HL-60 (cell line): Measurements from ENCODE around the gene ANKRD31.
"Not testable (repeated sequence)": the region's sequence is repeated elsewhere in the genome, so short reads cannot be mapped to it uniquely, and the experiment has no call there.

Experiments used
- DNase-seq, 2 experiments: peaks; one replicate each; pipeline ENCODE4 v3.0.0-alpha.2; 2010 to 2020; ENCODE audit warnings: low read depth in 1 of 2, low spot score in 1 of 2
- H3K27ac ChIP-seq: fragments of 250-450 bp; sonication (Bioruptor Pico); replicated peaks from 2 replicates; pipeline ENCODE4 v1.5.1; 2020; ENCODE audit warnings: mild to moderate bottlenecking, moderate library complexity
- H3K27me3 ChIP-seq: fragments of 250-450 bp; sonication (Bioruptor Pico); 2 replicates; pipeline ENCODE4 v1.5.1; 2021; ENCODE audit warnings: mild to moderate bottlenecking, moderate library complexity; ENCODE audit not compliant: insufficient read depth, poor library complexity, severe bottlenecking
- H3K4me3 ChIP-seq: replicated peaks from 2 replicates; pipeline ENCODE4 v1.5.1; 2011; ENCODE audit warnings: mild to moderate bottlenecking, control low read depth, low read length; ENCODE audit not compliant: insufficient read depth
- GABPA ChIP-seq: IDR thresholded peaks from 2 replicates; pipeline ENCODE4 v1.6.1; 2012; ENCODE audit warnings: low read depth
- POLR2AphosphoS5 ChIP-seq: IDR thresholded peaks from 2 replicates; pipeline ENCODE4 v1.6.1; 2012; ENCODE audit warnings: low read depth
- SPI1 ChIP-seq: IDR thresholded peaks from 2 replicates; pipeline ENCODE4 v1.6.1; 2012; ENCODE audit warnings: low read depth, mild to moderate bottlenecking, borderline replicate concordance
- TF ChIP-seq, protein P1 (sequence below): IDR thresholded peaks from one replicate; pipeline ENCODE4 v1.5.1; 2011; ENCODE audit warnings: low read length, control low read depth, inconsistent platforms; ENCODE audit not compliant: insufficient read depth
- TF ChIP-seq, protein P2 (sequence below): IDR thresholded peaks from 2 replicates; pipeline ENCODE4 v1.6.1; 2012; ENCODE audit warnings: low read depth; ENCODE audit not compliant: insufficient replicate concordance

ANKRD31 gene

DNA sequence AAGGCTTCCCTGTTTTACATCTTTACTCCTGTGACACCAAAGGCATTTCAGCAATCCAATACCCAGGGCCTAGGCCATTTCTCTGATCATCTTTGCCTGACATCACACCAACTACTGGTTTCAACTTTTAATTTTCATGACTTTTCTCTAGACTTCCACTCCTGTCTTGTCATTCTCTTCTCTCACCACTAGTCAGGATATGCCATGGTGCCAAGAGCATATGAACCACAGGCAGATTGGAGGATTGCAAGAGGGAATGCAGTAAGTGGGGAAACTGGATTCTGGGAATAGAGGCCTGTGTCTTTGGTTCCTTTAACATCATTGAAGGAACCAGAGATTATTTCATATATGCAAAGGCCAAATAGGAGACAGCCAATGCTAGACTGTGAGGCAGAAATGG, 69.3 kb downstream of the ANKRD31 start:
- TF ChIP-seq SPI1 (no peak), GABPA (no peak), POLR2AphosphoS5 (no peak)
- TF ChIP-seq, protein P1, sequence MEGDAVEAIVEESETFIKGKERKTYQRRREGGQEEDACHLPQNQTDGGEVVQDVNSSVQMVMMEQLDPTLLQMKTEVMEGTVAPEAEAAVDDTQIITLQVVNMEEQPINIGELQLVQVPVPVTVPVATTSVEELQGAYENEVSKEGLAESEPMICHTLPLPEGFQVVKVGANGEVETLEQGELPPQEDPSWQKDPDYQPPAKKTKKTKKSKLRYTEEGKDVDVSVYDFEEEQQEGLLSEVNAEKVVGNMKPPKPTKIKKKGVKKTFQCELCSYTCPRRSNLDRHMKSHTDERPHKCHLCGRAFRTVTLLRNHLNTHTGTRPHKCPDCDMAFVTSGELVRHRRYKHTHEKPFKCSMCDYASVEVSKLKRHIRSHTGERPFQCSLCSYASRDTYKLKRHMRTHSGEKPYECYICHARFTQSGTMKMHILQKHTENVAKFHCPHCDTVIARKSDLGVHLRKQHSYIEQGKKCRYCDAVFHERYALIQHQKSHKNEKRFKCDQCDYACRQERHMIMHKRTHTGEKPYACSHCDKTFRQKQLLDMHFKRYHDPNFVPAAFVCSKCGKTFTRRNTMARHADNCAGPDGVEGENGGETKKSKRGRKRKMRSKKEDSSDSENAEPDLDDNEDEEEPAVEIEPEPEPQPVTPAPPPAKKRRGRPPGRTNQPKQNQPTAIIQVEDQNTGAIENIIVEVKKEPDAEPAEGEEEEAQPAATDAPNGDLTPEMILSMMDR, result no peak
- TF ChIP-seq, protein P2, sequence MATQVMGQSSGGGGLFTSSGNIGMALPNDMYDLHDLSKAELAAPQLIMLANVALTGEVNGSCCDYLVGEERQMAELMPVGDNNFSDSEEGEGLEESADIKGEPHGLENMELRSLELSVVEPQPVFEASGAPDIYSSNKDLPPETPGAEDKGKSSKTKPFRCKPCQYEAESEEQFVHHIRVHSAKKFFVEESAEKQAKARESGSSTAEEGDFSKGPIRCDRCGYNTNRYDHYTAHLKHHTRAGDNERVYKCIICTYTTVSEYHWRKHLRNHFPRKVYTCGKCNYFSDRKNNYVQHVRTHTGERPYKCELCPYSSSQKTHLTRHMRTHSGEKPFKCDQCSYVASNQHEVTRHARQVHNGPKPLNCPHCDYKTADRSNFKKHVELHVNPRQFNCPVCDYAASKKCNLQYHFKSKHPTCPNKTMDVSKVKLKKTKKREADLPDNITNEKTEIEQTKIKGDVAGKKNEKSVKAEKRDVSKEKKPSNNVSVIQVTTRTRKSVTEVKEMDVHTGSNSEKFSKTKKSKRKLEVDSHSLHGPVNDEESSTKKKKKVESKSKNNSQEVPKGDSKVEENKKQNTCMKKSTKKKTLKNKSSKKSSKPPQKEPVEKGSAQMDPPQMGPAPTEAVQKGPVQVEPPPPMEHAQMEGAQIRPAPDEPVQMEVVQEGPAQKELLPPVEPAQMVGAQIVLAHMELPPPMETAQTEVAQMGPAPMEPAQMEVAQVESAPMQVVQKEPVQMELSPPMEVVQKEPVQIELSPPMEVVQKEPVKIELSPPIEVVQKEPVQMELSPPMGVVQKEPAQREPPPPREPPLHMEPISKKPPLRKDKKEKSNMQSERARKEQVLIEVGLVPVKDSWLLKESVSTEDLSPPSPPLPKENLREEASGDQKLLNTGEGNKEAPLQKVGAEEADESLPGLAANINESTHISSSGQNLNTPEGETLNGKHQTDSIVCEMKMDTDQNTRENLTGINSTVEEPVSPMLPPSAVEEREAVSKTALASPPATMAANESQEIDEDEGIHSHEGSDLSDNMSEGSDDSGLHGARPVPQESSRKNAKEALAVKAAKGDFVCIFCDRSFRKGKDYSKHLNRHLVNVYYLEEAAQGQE, result no peak
- Histone ChIP-seq H3K4me3 (no peak overlapping the region), H3K27ac (no peak overlapping the region), H3K27me3 (no peaks in the 10 kb centered on the region)
- no peak for DNase-seq

DNA sequence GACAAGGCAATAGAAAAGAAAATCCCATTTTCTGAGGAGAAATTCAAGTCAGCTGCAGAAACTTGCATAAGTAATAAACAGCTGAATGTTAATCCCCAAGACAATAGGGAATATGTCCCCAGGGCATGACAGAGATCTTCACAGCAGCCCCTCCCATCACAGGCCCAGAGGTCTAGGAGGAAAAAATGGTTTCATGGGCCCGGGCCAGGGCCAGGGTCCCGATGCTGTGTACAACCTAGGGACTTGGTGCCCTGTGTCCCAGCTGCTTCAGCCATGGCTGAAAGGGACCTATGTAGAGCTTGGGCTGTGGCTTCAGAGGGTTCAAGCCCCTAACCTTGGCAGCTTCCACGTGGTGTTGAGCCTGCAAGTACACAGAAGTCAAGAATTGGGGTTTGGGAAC, 75.2 kb downstream of the ANKRD31 start:
- not testable (repeated sequence) for DNase-seq, H3K4me3 ChIP-seq, H3K27me3 ChIP-seq, H3K27ac ChIP-seq

DNA sequence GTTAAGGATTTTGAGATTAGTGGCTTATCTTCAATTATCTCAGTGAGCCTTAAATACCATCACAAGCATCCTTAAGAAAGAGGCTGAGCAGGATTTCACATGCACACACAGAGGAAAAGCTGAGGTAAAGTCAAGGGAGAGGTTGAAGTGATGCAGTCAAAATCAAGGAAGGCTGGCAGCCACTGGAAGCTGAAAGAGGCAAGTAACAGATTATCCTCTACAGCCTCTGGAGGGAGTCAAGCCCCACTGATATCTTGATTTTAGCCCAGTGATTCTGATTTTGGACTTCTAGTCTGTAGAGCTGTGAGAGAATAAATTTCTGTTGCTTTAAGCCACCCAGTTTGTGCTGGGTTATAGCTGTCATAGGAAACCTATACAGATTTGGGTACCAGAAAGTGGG, 80.1 kb downstream of the ANKRD31 start:
- no peaks in the 10 kb centered on the region for H3K27me3 ChIP-seq
- no peak overlapping the region for H3K27ac ChIP-seq
- DNase-seq, result no peak
- TF ChIP-seq SPI1 (no peak), GABPA (no peak), POLR2AphosphoS5 (no peak)
- TF ChIP-seq, protein P1, result no peak
- TF ChIP-seq, protein P2, result no peak
- H3K4me3 ChIP-seq, result no peak overlapping the region

DNA sequence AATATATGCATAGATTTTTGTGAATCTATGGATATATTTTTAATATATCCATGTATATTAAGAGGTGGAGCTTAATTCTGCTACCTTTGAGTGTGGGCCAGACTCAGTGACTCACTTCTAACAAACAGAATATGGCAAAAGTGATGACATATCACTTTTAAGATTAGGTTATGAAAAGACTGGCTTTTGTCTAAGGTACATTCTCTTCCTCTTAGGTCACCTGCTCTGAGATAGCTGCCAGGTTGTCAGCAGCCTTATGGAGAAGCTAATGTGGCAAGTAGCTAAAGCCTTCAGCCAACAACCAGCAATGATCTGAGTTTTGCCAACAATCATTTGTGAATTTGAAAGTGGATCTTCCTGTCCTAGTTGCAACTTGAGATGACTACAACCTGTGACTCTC, 83.8 kb downstream of the ANKRD31 start:
- Histone ChIP-seq H3K4me3 (no peak overlapping the region), H3K27ac (no peak overlapping the region), H3K27me3 (no peaks in the 10 kb centered on the region)
- TF ChIP-seq POLR2AphosphoS5 (no peak), GABPA (no peak), SPI1 (no peak)
- TF ChIP-seq, protein P2, result no peak
- TF ChIP-seq, protein P1, result no peak
- DNase-seq, result no peak
